SHP77 treated with DMSO at 0.1 percent for 48 hours (cell line): Measurements from ENCODE around the gene RPUSD4.

Source experiments
- DNase-seq: peaks from one replicate; lab custom pipeline; 2025; lab: John Stamatoyannopoulos, UW

The RPUSD4 gene

DNA sequence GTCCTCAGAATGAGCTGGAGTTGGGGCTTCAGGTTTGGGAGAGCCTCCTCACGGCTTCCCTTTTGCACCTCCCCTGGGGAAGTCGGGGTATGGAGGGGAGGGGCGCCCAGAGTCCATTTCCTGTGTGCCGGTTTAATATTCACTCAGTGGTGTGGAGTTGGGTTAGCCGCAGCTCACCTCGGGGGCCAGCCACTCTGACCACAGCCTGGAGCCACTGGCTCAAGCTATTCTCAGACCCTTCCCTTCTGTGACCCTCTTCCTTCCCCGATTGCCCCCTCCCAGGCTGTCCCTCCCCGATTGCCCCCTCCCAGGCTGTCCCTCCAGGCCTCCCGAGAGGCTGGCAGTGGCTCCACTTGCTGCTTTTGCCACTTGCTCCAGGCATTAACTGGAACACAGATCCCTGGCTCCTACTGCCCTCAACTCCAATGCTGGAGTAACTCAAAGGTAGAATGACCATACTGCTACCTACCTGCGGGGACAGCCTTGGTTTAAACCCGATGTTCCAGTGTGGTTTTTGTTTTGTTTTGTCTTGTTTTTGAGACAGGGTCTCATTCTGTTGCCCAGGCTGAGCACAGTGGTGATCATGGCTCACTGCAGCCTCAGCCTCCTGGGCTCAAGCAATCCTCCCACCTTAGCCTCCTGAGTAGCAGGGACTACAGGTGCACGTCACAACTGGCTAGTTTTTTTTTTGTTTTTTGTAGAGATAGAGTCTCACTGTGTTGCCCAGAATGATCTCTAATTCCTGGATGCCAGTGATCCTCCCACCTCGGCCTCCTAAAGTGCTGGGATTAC is 29.3 kb downstream of the RPUSD4 start:
- no peak for DNase-seq

DNA sequence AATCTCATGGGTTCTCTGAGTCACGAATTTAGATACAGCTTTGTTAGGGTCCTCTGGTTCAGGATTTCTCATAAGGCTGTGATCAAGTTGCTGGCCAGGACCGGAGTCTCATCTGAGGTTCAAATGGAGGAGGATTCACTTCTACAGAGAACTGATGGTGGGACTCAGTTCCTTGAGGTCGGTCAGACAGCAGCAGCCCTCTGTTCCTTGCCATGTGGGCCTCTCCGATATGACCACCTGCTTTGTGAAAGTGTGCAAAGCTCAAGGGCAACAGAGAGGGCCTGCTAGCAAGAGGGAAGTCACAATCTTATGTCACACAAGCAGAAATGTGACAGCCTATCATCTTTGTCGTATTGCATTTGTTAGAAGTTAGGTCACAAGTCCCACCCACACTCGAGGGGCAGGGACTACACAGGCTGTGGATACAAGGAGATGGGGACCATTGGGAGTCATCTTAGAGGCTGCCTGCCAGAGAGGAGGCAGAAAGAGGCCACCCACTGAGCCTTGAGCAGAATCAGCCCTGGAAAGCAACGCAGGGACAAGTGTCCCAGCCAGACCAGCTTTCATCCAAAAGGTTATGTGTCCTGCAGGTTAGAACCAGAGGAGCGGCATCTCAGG is 34.5 kb downstream of the RPUSD4 start:
- DNase-seq, result no peak

DNA sequence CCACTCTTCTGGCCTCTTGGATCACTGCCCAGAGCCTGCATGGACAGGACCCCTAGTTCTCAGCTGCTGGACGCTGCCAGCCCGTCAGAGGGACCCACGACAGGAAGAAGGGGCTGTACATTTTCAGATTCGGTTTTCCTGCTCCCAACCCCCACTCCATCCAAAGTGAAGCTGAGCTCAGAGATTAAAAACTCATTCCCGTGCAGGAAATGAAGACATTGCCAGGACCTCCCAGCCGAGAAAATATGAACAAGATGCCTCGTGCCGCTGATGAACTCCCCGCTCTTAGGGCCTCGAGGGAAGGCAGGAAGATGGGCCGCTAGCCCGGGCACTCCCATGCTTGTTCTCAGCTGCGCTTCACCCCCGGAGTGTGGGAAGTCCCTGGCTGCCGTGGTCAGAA is 36.1 kb downstream of the RPUSD4 start:
- DNase-seq, result no peak

DNA sequence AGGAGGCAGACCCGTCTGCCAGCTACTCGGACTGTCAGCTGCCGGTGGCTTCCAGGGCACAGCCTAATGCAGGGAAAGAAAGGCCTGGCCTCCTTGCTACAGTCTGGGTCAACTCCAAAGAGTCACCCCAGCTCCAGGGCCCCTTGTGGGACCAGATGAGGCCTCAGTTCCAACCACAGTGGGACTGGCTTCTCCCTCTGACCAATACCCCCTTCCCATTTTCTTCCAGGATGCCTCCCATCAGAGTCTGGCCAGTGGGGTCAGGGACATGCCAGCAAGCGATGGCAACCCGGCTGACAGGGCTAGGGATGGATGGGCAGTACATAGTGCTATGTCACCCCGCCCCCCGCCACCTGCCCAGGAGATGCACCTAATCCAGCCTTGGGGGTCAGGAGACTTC is 36.6 kb downstream of the RPUSD4 start:
- no peak for DNase-seq

DNA sequence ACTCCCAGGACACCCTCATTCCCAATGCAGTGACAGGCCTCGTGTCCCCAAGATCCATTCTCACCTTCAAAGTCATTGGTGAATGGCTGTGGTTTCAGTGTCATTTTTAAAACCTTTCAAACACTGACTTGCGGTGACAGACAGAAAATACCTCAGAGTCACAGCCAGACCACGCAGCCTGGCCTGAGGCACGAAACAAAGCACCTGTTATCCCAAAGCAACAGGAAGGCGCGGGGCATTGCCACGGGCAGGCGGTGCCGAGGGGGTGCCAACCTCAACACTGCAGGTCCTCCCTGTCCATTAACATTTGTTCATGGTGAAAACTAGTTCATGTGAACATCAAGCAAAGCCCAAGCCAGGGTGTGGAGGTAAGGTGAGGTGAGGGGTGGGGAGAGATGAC is 38.2 kb downstream of the RPUSD4 start:
- no peak for DNase-seq

DNA sequence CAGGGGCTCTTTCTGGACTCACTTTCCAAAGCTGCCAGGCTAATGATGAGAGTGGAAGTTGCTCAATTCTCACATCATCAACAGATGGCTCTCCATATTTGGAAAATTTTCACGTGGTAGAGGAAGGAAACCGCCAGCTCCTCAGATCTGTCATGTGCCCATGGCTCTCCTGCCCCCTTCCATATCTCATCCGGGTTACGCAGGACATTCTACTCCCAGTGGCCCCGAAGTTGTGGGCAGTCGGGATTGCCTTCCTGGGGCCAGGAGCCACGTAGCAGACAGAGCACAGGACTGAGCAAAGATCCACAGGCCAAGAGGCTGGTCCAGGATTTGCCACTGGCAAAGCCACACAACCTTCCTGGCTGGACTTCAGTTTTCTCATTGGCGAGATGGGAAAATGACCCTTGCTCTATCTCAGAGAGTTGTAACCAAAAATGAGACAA is 38.8 kb downstream of the RPUSD4 start:
- DNase-seq, result no peak

DNA sequence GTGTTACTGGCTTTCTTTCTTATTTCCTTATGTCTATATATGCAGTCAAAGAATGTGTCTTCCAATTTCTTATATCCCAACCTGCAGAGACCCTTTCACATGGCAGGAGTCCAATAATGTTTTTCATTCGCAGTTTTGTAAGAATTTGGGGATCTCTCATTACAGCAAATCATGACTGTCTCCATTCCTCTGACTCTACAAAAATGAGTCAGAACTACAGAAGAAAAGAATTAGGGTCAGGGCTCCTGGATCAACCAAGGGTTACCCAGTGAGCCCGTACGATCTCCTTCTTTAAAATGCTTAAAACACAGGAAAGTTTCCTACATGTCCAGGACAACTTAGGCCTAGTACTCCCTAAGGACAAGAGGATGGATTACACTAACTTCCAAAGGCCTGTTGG is 42.2 kb downstream of the RPUSD4 start:
- DNase-seq, result no peak

DNA sequence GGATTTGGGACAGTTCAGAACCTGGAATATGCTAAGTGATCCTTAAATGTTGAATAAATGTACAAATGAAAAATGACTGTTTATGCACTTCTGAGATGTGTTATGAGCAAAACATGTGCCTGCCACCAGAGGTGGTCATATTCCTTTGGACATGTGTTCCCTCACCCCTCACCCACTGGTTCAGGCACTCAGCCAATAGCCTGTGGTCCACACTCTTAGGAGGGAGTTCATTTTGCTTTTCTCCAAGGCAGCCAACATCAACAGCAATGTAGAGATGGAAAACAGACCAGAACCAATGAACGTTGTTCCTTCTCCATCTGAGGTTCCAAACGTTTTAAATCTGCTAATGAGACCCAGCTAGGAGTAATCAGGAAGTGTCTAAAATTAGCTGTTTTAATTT is 44.0 kb downstream of the RPUSD4 start:
- DNase-seq, result no peak

DNA sequence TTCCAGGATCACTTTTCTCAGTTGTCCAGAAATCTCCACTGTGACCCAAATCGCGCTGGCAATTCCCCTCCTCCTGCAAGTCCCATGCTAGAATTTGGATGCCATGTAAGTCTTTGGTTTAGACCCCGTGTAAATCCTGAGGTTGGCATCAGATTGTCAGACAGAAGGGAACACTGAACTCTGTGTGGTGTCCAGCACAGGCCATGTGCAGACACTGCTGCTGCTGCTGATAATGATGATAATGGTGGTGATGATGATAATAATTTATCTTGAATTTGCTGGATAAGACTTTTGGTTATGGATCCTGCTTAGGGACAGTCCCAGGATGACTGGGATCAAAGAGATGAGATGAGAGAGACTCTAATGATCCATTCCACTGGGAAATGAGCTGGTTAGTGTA is 45.0 kb downstream of the RPUSD4 start:
- DNase-seq, result no peak

DNA sequence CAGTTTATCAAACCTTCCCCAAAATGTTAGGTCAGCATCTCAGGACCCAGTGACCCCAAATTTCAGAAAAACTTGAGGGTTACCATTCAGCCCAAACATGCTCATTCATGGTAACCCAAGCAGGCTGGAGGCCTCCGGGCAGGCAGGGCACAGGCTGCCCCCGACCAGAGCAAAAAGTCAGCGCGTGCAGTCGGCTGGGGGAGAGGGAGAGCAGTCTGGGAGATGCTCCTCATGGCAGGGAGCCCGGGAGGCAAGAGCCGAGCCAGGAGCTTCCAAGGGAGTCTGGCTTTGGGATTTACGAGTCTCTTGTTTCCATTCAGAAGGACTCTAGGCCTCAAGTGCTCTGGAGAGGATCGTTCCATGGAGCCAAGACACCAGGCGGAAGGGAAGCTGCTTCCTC is 45.7 kb downstream of the RPUSD4 start:
- no peak for DNase-seq

DNA sequence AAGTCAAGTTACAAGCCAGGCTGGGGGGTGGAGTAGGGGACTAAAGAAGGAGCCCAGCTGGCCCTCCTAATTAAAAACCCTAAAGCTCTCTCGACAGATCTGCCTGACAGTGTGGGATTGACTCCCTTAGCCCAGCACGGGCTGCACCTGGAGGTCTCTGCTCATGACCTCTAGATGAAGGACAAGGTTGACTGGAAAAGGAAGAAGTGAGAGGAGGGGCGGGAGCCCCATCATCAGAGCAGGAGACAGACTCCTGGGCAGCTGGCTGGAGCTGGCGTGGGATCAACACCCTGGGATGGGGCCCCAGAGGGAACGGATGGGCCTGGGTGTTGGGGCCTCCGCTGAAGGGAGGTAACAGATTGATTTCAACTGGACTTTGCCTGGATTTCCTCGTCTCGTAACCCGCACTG is 46.1 kb downstream of the RPUSD4 start:
- no peak for DNase-seq

DNA sequence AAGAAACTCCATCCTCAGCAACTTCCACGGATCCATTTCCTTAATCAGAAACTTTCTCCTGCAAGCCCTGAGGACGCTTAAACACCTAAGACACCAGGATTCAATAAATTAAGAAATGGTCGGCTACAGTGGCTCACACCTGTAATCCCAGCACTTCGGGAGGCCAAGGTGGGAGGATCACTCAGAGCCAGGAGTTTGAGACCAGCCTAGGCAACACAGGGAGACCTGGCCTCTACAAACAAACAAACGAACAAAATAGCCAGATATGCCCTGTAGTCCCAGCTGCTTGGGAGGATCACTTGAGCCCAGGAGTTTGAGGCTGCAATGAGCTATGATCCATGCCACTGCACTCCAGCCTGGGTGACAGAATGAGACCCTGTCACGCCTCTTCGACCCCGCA is 46.7 kb downstream of the RPUSD4 start:
- no peak for DNase-seq

DNA sequence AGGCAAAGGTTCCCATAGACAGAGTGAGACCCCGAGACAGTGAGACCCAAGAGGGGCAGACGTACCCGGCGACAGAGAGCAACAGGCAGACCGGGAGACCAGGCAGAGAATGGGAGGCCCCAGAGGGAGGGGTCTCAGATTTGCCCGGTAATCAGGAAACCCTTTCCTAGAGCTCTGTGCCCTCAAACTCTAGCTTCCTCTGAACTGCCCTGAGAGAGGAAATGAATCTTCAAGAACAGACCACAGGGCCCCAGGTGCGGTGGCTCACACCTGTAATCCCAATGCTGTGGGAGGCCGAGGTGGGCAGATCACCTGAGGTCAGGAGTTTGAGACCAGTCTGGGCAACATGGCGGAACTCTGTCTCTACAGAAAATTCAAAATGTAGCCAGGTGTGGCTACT is 47.7 kb downstream of the RPUSD4 start:
- DNase-seq, result no peak

DNA sequence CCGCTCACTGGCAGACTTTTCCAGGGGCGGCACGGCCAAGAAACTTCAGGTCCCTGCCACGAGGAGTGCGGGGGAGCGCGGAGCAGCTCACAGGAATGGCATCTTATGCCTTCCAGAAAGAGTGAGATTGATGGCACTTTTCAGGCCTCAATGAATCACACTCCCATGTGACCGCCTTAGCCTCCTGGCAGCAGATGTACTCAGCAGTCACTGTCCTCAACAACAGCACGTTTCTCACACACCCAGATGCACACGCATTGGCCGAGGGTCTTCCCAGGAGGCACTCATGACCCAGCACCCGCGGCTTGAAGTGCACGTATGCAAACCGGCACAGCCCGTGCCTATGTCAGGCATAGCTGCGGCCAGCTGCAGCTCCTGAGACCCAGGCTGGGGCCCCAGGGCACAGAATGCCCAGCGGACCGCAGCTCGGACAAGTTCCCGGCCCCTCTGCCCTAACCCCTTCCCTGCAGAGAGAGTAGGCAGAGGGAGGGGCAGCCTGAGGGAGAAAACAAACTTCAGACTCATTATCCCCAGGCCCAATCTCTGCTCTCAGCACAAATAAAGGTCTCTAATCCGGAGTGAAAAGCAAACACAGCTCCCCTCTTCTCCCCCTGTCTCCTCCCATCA is 48.3 kb downstream of the RPUSD4 start:
- DNase-seq, result no peak

DNA sequence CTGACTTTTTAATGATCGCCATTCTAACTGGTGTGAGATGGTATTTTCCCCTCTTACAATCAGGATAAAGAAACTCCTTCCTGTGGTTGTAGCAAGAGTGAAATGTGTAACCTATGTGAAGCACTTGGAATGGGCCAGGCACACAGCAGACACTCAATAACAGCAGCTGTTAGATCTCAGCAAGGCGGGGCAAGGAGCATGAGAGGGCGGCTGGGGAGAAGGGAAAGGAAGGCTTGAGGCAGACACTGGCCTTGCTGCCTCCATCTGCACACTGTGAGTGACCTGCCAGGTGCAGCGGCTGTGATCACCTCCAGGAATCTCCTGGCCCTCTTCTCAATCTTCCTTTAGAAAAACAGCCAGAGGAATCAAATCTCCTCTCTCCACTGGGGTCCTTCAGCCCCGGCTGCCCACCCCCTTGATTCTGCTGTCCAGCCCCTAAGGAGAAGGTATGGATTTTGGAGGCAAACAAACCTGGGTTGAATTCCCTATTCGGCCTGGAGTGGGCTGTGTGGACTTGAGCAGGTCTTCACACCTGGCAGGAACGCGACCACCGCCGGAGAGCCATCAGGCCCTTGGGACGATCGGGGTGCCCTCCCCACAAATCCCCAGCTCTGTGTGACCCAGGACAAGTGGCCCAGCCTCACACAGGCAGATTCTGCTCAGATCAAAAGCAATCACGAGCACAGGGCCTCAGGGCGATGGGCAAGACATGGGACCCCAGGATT is 49.0 kb downstream of the RPUSD4 start:
- DNase-seq, result no peak

DNA sequence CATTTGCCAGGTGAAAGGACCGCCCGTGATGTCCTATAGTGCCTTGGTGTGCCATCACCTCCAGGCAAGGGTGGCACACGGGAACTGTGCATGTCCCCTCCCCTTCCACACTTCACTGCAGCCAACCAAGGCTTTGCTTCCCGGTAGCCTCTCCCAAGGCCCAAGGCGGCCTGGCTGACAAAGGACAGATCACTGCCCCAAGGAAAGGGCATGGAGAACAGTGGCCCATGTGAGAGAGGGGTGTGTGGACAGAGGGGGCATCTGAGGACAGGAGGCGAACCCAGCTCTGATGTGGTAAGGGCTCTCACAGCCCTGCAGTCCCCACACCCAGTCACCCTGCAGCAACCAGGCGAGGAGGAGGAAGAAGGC is 50.4 kb downstream of the RPUSD4 start:
- no peak for DNase-seq

DNA sequence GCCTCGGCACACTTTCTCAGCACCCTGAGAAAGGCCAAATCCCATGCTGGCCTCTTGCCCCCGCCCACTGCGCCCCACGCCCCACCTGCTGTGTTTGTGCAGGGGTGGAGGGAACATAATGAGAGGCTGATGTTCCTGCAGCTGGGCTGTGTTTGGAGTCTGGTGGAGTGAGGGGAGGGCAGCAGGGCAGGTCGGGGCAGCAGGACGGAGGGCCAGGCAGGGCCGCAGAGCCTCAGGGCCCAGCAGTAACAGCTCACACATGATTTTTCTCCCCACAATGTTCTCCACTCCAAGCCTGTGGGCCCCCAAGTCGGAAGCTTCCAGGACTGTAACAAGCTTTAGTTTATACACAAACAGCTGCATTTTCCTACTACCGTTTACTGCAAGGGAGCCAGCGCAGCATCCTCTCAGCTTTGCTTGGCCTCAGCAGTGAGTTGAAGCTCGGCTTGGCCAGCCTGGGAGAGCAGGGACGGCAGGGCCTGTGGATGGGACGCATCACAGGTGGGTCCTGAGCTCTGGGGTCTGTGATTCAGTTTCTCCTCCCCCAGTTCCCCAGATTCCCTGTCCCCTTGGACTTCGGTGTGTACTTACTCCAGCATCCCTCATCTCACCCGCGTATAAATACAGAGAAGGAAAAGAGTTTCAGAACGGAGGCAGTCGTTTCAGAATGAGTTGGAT is 51.0 kb downstream of the RPUSD4 start:
- no peak for DNase-seq

DNA sequence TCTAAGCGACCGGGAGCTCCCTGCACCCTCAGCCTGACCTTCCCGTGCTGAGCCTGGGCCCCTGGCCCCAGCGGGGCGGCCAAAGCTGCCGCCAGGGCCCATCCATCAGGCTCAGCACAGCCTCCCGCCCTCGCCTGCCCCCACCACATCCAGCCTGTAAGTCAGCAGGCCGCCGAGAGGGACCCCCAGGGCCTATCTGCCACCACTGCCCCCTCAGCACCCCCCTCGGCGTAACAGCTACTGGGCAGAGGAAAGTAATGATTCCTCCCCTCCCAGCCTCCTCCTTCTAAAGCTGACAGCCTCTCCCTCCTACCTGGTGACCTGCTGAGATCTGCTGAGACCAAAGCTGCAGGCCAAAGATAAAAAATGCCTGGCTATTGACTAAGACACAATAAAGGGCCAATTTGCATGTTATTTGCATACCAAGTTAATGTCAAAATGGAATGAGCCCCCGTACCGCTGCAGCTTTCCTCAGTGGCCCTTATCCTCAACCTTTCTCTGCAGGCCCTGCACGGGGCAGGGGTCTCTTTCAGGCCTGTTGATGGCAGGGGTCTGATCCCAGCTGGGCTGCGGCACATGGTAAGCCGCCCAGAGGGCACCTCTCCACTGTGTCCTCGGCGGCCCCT is 51.6 kb downstream of the RPUSD4 start:
- no peak for DNase-seq

DNA sequence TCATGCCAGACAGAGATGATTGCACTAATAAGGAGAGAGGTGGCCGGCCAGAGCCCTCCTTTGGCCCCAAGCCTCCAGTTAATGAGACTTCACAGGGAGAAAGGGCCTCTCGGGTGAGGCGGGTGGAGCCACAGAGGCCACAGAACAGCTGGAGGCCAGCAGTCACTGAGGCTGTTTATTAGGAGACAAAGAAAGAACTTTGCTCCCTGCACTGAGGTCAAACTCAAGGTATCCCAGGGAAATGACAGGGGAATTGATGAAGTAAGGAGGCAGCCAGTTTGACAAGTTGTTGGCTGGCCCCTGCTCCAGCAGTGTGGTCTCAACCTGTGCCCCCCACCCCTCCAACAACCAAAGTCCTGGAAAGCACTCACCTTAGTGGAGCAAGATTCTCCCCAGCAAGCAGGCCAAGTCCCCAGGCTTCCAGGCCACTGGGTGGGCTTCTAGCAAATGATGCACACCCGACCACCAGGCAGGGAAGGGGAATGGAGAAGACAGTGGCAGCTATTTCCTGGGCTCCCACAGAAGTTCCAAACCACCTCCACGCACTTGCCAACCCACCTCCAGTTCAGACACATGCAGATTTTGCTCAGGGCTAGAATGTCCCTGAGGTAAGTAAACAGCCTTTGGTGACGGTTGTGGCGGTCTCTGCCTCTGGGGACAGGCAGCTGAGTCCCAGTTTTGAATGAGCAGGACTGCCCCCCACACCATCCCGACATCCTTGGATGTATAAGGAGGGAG is 53.2 kb downstream of the RPUSD4 start:
- DNase-seq, result no peak

DNA sequence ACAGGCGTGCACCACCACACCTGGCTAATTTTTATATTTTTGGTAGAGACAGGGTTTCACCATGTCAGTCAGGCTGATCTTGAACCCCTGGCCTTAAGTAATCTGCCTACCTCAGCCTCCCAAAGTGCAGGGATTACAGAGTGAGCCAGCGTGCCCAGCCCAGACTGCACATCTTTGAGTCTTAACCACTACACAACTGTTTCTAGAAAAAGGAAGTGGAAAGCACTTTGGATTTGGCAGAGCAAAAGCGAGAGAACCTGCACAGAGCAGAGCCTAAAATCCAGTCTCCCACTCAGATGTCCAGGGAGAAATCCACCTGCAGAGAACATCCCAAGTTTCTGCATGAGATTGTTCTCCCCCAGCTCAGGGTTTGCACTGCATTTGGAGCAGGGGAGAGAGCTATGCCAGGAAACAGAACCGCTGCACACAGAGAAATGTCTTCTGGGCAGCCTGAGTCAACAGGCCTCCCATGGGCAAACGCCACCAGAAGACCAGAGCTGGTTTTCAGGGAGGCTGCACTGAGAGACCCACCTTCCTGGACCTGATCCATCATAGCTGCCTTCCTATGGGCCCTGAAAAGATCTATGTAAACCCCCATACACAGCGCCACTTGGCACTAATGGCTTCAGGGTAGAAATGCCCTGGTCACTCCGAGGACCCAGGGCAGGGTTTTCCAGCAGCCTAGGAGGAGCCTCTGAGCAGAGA is 54.0 kb downstream of the RPUSD4 start:
- no peak for DNase-seq
